GM21737 (cell line): ENCODE data around the gene UBE2E1.

Source experiments
- ATAC-seq: cut with Tn5 transposase; IDR thresholded peaks from one replicate; pipeline ENCODE4 v1.9.1; 2021; ENCODE audit warnings: mild to moderate bottlenecking, moderate library complexity; ENCODE audit not compliant: unreplicated experiment

The UBE2E1 gene

GRCh38 chr3:23805633-23806533 lies at the start of gene UBE2E1:
UBE2E1 (plus strand) TSS chr3:23805955; CDS start chr3:23807270, 1,315 bp downstream.
- peak; percentile 56 for ATAC-seq

- ATAC-seq, result no peak
Observed at GRCh38 chr3:23756206-23756840, 49.4 kb upstream of the UBE2E1 start.

GRCh38 chr3:23758253-23758838 lies 47.4 kb upstream of the UBE2E1 start:
- ATAC-seq, result no peak

- ATAC-seq, result peak; percentile 2
Observed at GRCh38 chr3:23760325-23760724, 45.4 kb upstream of the UBE2E1 start.

- ATAC-seq, result peak; percentile 22
Observed at GRCh38 chr3:23760871-23761373, 44.8 kb upstream of the UBE2E1 start.

- ATAC-seq, result peak; percentile 31
Observed at GRCh38 chr3:23761440-23761896, 44.3 kb upstream of the UBE2E1 start.

- ATAC-seq, result peak; percentile 79
Observed at GRCh38 chr3:23762214-23762613, 43.5 kb upstream of the UBE2E1 start.

GRCh38 chr3:23762759-23763477 lies 42.8 kb upstream of the UBE2E1 start:
- ATAC-seq, result no peak

- ATAC-seq, result no peak
Observed at GRCh38 chr3:23764407-23764806, 41.3 kb upstream of the UBE2E1 start.

GRCh38 chr3:23767546-23767945 lies 38.2 kb upstream of the UBE2E1 start:
- ATAC-seq, result no peak

GRCh38 chr3:23775254-23775909 lies 30.4 kb upstream of the UBE2E1 start:
- no peak for ATAC-seq

- no peak for ATAC-seq
Observed at GRCh38 chr3:23776352-23776891, 29.3 kb upstream of the UBE2E1 start.

- no peak for ATAC-seq
Observed at GRCh38 chr3:23778446-23778845, 27.3 kb upstream of the UBE2E1 start.

- ATAC-seq, result no peak
Observed at GRCh38 chr3:23779841-23780240, 25.9 kb upstream of the UBE2E1 start.

- no peak for ATAC-seq
Observed at GRCh38 chr3:23781051-23781450, 24.7 kb upstream of the UBE2E1 start.

- no peak for ATAC-seq
Observed at GRCh38 chr3:23781871-23782270, 23.9 kb upstream of the UBE2E1 start.

- ATAC-seq, result no peak
Observed at GRCh38 chr3:23785097-23785645, 20.6 kb upstream of the UBE2E1 start.

GRCh38 chr3:23785882-23786281 lies 19.9 kb upstream of the UBE2E1 start:
- no peak for ATAC-seq

GRCh38 chr3:23791678-23792077 lies 14.1 kb upstream of the UBE2E1 start:
- no peak for ATAC-seq
